Measurements from ENCODE around the gene ZNF254.
"Not testable (repeated sequence)": the region's sequence is repeated elsewhere in the genome, so short reads cannot be mapped to it uniquely, and the experiment has no call there.

ZNF254 gene

DNA sequence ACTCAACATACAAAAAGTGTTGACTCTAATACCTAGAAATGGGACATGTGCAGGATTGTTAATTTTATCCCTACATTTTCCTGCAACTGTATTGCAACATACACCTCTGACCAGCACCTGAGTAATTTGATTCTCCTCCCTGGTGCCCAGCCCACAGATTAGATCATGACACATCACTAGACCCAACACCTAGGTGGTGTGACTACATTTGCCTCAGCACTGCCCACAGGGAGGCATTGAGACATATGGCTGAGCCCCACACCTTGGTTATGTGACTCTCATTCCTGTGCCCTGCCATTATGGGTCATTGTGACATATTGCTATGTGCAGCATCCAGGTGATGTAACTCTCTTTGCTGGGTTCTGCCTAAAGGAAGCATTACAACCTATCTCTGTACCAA is 13.2 kb upstream of the ZNF254 start:
- no peak for DNase-seq

DNA sequence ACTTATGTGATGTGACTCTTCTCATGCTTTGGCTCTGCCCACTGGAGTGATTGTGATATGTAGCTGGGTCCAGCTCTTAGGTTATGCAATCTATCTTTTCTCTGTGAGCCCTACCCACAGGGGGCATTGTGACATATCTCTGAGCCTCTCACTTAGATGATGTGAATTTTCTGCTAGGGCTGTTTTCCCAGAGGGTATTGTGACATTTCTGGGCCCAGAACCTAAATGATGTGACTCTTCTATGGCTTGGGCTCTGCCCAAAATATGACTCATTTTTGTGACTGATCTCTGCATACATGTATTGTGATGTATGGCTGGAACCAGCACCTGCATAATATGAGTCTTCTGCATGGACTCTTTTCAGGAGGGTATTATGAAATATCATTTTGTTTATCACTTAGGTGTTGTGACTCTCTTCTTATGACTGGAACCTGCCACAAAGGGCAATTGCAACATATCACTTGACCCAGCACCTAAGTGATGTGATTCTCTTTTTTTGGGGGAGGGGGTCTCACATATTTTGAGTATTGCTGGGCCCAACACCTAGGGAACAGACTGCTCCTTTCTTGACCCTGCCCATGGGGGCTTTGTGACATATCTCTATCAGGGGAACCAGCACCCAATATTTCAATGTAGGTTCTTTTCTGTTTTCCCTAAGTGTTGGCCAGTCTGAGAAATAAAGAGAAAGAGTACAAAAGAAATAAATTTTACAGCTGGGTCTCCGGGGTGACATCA is 12.1 kb upstream of the ZNF254 start:
- no peak for DNase-seq

DNA sequence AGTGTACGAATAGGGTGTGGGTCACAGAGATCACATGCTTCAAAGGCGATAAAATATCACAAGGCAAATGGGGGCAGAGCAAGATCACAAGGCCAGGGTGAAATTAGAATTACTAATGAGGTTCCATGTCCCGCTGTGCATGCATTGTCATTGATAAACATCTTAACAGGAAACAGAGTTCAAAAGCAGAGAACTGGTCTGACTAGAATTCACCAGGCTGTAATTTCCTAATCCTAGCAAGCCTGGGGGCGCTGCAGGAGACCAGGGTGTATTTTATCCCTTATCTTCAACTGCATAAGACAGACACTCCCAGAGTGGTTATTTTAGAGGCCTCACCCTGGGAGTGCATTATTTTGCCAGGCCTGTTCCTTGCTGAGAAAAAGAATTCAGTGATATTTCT is 11.5 kb upstream of the ZNF254 start:
- DNase-seq = not testable (repeated sequence)

DNA sequence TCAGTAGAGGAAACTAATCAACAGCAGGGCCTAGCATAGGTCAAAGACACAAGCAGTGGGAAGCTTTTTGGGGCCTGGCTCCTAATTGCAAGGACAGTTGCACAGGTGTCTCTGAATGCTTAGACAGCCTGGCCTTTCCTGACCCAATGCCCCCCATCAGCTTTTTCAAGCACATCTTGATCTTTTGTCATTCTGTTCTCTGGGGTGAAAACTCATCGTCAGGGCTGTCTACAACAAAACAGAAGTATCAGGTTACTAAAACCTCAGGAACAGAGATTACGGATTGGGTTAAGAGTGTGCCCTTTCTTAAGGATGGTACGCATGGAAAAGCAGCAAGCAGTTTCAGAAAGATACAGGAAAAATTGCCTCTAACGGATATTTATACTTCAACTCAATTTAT is 8.3 kb upstream of the ZNF254 start:
- no peak for DNase-seq

DNA sequence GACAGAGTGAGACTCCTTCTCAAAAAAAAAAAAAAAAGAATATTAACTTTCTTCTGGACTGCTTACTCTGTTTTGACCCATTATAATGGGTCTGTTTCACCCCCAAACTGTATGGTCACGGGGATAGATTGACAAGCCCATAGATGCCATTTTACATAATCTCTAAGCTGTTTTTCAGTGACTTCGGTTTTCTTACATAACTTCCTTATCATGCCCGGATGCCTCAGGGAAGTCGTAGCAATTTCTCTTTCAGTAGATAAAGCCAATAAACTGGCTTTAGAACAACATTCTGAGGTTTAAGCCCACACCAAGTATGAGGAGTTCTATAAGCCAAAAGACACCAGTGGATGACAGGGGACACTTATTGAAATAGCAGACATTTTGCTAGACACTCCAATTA is 5.9 kb upstream of the ZNF254 start:
- no peak for DNase-seq

DNA sequence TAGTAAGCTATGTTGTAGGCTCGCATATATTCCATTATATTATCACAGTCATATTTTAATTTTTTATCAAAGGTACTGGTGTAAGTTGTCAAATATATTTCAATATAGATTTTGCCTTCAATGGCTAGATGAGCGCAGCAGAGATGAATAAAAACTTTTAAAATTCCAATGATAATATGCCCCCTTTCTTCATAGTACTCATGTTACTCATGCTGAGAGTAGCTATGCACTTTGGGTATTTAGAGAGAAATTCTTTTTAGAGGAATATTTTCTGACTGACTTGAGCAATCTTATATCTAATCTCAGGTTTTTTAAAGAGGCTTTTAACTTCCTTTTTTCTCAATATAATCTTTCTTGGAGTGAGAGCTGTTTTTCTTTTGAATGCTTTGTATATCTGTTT is 11.4 kb downstream of the ZNF254 start:
- DNase-seq = no peak

DNA sequence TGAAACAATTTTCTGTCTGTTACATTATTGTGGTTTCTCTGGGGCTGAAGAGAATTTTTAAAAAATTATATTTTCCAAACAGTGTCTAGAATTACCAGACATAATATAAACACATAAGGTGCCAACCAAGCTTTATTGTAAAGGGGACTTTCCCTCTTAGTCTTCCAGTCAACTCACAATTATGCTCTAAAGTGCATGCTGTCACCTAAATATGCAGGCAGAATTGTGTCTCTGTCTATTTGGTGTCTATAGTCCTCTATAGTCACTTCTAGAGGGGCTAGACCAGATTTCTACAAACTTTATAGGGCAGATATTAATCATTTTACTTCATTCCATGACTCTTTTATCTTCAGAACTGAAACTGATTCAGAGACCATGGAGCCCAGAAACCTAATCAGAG is 12.8 kb downstream of the ZNF254 start:
- DNase-seq = no peak

DNA sequence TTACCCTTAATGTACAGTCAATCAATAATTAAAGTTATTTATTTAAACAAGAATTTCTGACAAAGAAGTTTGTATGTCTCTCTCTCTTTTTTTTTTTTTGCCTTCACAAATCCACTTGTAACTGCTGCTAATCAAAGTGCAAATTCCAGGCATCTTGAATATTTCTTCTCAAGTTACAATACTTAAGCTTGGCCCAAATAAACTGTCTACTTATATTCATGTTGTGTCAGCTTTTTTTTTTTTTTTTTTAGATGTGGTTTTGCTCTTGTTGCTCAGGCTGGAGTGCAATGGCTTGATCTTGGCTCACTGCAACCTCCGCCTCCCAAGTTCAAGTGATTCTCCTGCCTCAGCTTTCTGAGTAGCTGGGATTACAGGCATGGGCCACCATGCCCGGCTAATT is 13.6 kb downstream of the ZNF254 start:
- not testable (repeated sequence) for DNase-seq

DNA sequence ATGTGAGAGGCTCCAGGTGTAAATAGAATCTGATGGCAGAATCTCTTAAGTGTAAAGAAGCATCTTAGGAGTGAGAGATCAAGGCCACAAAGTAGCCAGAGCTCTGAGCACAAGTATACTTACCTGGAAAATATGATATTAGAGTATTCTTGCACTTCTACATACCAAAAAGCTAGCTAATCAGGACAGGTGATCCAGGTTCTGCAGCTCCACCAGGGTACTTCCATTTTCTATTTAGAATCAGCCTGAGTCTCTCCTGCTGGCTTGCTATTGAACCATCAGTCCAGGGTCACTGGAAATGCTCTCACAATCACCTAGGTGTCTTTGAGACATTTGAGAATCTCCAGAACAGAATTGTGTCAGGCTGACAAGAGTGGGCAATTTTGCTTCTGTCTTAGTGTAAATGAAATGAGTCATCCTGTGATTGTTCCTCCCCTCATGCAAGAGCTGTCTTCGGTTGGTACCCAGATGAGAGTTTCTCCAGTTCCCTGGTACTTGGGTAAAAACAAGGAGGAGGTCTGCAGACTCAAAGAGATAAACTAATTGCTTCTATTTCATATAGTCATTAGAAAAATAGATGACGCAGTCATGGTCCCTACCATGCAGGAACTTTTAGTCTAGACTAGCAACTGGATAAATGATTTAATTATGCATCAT is 14.6 kb downstream of the ZNF254 start:
- no peak for DNase-seq

DNA sequence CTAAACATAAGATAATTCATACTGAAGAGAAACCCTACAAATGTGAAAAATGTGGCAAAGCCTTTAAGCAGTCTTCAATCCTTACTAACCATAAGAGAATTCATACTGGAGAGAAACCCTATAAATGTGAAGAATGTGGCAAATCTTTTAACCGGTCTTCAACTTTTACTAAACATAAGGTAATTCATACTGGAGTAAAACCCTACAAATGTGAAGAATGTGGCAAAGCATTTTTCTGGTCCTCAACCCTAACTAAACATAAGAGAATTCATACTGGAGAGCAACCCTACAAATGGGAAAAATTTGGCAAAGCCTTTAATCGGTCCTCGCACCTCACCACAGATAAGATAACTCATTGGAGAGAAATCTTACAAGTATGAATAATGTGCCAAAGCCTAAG is 40.6 kb downstream of the ZNF254 start:
- DNase-seq = no peak

DNA sequence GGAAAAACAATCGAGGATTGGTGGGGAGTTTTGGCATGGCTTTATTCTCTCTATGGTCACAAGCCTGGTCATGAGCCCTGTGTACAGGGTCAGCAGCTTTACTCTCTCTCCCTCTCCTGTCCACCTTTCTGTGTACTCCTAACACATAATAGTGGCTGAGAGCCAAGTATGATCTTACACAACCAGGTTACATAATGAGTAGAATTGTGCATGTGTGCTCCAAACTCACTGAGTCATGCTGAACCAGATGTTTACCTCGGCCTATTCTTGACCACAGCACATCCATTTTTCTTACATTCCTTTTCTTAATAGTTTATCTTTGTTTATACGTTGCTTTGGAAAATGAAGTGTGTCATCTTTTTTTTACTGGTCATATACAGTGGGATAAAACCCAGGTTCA is 53.1 kb downstream of the ZNF254 start:
- no peak for DNase-seq

DNA sequence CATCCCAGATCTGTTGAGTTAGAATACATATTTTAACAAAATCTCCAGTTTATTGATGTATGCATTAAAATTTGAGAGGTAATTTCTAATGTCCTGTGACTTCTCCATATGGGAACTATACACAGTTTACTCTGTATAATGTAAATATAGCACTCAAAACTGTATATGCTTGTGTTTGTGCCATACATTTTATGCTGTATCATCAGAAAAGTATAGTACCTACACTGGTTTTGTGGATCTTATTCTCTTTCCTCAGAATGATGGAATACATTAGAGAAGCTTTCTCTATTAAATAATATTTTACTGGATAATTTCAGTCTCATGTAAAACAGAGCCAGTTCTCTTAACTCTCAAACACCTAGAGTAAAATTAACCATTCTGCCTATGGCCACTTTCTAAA is 53.6 kb downstream of the ZNF254 start:
- no peak for DNase-seq

DNA sequence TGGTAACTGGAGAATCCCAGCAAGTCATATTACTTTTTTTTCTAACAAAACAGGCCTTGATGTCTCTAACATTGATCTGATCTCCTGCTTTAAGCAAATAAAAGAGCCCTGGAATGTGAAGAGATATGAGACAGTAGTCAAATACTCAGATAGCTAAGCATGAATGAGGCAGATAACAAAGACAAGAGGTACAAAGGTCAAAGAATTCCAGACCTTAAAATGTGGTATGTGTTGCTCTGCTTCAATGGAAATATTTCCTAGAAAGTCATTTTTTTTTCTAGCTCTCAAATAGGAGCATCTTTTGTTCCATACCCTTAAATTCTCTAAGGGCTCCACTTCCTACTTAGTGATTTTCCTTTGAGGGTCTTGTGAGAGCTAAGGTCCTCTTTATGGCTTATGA is 54.6 kb downstream of the ZNF254 start:
- DNase-seq = no peak

DNA sequence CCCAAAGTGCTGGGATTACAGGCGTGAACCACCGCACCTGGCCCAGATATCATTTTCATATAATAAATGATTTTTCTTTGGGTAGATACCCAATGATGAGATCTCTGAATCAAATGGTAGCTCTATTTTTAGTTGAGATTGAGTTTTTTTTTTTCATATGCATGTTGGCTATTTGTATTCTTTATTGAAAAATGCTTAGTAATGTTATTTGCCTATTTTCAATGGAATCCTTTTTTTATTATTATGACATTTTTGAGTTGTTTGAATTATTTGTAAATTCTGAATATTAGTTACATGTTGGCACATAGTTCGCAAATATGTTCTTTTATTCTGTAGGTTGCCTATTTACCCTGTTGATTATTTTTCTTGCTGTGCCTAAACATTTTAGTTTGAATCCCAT is 55.8 kb downstream of the ZNF254 start:
- no peak for DNase-seq

DNA sequence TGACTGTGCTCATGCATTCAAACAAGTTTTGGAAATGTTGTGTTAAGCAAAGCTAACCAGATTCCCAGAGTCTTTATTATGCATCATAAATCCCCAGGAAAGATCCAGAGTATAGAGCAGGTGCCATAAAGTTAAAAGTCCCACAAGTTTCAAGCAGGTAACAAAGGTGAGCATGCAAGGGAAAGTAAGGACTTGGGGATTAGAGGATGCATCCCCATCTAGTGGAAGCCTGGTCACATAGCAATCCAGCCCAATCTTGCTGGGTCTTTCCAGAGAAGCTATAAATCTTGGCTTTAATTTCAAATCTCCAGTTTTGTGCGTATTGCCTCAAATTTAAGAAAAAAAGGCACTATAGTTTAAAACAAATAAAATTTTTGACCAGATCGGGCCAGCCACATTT is 72.7 kb downstream of the ZNF254 start:
- no peak for DNase-seq

DNA sequence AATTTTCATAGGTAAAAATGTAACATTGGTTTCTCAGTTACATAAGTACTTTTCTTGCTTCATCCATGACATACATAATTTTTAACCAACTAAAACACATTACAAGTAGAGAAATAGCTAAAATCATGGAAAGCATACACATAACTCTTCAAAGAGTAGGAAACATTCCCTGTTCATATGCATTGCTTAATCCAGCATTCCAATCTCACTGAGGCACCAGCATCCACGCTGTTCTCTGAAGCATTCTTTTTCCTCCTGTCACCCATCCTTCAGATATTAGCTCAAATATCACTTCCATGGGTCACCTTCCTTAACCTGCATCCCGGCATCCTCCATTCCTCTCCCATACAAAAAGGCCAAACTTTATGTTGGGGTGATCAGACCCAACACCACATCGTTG is 79.1 kb downstream of the ZNF254 start:
- DNase-seq = no peak

DNA sequence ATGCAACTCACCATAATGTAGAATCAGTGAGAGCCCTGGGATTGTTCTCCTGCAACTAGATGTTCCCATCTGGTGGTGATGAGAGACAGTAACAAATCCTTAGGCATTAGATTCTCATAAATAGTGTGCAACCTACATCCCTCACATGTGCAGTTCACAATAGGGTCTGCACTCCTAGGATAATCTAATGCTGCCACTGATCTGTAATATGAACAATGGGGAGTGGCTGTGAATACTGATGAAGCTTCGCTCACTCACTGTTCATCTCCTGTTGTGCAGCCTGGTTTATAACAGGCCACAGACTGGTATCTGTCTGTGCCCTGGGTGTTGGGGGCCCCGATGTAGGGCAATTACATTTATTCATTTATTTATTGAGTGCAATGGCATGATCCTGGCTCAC is 86.9 kb downstream of the ZNF254 start:
- DNase-seq = no peak

DNA sequence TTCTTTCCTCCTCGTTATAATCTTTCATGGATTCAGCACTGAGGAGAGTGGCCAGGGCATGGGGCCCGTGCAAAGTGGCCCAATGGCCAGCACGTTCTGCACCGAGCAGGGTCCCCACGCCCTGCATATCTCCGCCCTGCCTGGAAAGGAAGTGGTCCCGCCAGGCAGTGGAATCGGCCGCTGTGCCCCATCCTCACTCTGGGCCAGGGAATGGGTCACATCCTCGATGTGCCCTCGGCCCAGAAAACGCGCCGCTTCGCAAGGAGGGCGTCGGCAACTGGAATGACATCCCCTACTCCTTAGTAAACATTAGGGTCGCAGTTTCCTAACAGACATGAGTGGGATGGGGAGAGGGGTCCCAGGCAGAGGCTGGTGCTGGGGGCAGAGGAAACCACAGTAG is 90.7 kb downstream of the ZNF254 start:
- no peak for DNase-seq

DNA sequence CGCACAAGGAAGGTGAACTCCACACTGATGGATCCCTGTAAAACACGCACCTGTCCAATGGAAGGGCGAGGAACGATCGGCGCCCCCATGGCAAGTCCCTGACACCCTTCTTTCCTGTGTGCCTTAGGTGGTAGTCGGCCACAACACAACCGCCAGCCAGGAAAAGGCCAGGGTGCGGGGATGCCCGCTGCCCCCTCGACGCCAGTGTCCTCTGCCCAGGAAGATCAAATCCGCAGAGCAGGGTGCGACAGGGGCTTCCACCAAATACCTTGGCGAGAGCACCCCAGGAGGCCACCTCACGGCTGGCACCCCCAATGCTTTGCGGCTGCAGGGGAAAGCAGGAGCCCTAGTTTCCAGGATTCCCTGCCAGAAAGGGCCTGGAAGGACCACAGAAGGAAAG is 91.2 kb downstream of the ZNF254 start:
- no peak for DNase-seq

All from activated effector memory CD4-positive, alpha-beta T cell treated with anti-CD3 and anti-CD28 coated beads, Interleukin-2, amount 50 U/mL, for 16 hours (primary cell).